Muscle of back (tissue), 11 donors: Measurements from ENCODE around the gene CHID1. TPM values are rescaled to one million over a fixed set of nuclear protein-coding genes. Genes with fewer than 3 reads are reported as not detected.

Experiments used
- DNase-seq, 3 donors: peaks; one replicate each; pipeline versions ENCODE4 v3.0.0 to v3.0.0-alpha.2; 2013
- polyA plus RNA-seq, 10 donors: library from polyadenylated mRNA; unstranded; fragments of 120-200 nt; gene quantifications; one replicate each; pipeline ENCODE4 v1.2.1, GENCODE V29; 2013; ENCODE audit not compliant: insufficient read length in 10 of 10

Gene CHID1
- polyA plus RNA-seq, 10 donors, result 53.2 to 82.8 (median 64.0) TPM

DNA sequence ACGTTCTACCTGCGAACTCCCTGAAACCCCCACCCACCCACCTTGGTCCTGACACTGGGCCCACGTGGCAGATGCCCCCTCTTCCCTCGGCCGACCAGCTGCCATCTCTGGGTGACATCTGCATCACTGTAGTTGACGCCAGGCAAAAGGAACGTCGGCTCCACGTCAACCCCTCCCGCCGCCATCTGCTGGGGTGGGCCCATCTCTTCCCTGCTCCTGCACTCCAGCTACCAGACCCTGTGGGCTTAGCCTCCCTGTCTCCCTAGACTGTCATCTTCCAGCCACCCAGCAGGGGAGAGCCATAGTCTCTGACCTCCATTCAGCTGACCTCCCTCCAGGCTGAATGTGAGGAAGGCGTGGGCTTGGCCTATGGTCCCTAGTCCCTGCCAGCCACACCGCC, 21.4 kb downstream of the CHID1 start:
- DNase-seq, result peak in 1 of 3 donors; percentile 34

GRCh38 chr11:888310-889212, 22.0 kb downstream of the CHID1 start:
- peak in 1 of 3 donors; percentile 35 for DNase-seq

GRCh38 chr11:887589-887988, 23.0 kb downstream of the CHID1 start:
- no peak for DNase-seq

GRCh38 chr11:886568-886967, 24.0 kb downstream of the CHID1 start:
- DNase-seq, result no peak

DNA sequence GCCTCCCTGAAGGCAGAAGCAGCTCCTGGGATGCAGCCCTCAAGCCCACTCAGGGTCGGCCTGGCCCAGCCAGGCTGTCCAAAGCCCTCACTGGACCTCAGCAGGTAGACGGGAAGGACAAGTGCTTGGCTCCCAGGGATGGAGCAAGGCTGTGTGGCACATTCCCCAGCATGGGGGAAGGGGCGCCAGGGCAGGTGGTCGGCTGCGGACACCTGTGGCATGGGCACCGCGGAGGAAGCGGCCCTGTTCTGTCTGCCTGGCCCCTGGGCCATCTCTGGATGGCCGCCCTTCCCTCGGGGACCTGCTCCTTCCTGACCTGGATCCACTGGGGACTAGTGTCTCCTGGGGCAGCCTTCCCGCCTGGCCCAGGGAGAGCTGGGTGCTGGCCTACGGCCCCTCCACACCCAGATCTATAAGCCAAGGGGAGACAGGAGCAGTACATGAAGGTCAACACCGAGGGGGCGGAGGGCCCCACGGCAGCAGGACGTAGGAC, 26.0 kb downstream of the CHID1 start:
- DNase-seq, result no peak

DNA sequence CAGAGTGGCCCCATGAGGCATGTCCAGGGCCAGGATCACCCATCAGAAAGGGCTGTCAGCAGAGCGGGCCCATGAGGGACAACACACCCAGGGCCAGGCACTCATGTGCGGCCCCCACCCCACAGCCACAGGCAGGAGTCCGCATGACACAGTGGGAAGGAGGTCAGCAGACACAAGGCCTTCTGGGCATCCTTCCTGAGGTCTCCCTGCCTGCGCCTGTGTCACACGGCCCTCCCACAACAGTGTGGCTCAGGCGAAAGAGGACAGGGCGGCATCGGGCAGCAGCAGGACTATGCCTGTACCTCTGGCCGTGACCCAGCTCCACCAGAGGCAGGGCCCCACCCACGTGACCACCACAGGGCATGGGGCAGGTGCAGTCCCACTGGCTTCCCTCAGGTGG, 27.1 kb downstream of the CHID1 start:
- no peak for DNase-seq

DNA sequence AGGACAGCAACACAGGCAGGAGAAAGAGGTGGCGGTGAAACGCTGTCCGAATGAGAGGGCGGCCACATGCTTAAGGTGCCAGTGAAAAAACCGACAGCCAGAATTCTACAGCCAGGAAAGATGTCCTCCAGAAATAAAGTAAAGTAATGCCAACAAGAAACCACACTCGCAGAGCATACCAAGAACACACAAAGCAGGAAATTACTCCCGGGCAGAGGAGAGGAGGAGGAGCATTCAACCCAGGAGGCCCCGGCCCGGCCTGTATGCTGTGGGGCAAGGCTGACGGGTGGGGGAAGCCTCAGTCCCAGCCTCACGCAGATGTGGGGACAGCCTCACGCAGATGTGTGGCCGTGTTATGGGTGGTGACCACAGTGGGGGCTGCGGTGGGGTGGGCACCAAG, 28.0 kb downstream of the CHID1 start:
- DNase-seq, result no peak

DNA sequence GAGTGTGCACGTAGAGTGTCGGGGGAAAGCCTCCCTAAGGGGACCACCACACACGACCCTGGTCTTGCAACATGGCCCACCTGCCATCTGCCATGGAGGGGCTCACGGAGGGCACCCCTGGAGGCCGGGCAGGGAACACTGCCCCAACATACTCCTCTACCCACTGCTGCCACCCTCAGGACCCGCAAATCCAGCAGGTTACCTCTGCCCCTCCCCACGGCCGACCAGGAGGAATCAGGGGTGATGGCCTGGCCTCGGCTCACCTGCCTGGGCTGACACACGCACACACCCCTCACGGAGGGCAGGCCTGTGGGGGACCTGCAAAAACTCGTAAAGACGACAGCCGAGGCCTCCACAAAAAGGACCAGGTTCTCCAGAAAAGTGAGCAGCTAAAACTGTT, 30.2 kb downstream of the CHID1 start:
- no peak for DNase-seq

DNA sequence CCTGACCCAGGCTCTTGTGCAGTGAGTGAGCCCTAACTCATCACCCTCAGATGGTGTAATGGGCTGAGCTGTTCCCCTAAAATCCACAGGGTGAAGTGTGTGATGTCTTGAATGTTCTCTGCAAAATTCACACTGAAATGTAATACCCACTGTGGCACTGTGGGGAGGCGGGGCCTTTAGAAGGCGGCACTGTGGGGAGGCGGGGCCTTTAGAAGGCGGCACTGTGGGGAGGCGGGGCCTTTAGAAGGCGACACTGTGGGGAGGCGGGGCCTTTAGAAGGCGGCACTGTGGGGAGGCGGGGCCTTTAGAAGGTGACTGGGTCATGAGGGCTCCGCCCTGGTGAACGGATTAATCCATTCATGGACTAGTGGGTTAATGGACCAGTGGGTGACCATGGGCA, 33.0 kb downstream of the CHID1 start:
- no peak for DNase-seq

DNA sequence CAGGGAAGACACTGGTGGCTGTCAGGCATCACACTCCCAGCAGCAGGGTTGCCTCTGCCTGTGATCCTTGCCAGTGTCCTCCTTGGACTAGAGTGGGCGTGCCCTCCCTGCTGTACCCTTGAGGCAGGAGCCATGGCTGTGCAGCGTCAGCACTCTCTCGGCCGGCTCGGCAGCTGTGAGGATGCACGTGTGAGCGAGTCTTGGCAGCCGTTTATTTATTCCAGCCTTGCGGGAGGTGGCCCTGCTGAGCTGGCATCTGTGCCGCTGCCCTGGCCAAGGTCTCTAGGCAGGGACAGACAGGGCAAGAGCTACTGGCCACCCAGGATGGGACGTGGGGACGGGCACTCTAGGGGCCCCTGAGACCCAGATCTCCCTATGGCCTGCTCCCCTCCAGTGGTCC, 34.1 kb downstream of the CHID1 start:
- peak in 2 of 3 donors; percentile 49 to 62 for DNase-seq

DNA sequence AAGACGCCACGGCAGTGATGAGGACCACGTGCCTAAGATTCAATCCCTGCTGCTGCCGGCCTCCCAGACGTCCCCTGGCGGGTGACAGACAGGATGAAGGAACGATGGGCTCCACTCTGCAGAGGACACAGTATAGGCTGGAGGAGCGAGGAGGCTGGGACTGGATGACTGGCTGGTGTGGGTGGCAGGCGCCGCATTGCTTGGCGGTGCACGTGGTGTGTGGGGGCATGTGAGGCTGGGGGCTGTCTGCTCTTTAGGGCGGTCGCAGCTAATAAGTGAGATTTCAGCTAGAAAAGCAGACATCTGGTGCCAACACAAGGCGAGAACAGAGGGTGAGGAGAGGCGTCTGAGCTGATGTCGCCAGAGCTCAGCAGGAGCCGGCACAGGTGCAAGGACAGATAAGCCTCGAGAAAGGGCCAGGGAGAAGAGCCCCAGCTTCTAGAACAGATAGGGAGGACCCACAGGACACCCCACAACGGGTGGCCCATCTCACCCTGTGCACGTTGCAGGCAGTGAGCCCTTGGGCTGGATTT, 34.8 kb downstream of the CHID1 start:
- no peak for DNase-seq

DNA sequence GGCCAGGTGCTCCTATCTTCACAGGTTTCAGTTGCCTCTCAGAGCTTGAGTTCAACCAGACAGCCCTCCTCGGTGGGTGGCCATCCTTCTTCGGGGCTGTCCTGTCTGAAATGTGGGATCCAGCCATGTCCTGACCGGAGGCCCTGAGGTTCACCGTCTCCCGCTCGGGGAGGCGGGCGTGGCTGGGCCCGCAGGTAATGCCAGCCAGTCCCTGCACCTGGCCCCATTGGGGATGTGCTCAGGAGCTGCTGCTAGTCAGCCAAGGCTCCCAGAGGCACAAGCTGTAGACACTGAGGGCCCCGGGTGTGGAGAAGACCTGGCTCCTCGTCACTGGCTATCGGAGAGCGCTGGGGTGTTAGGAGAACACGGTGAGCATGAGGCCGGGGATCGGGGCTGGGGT, 35.4 kb downstream of the CHID1 start:
- no peak for DNase-seq

GRCh38 chr11:873706-874105, 36.9 kb downstream of the CHID1 start:
- DNase-seq, result peak in 1 of 3 donors; percentile 75

DNA sequence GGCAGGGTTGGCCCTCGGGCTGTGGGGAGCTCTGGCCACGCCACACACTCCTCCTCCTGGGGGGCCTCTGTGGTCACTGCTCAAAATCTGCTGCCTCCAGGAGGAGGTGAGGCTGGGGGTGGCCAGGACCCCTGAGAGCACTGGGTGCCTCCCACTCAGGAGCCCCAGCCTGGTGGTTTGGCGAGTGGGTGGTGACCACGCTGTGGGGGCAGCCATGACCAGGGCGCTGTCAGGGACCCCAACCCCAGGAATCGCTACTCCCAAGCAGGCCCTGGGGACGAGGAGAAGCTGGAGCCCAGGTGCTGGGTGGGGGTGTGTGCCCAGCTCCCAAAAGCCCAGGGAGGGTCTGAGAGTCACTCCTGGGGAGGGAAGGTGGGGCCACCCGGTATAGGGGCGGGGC, 37.8 kb downstream of the CHID1 start:
- DNase-seq, result no peak

GRCh38 chr11:871472-871871, 39.1 kb downstream of the CHID1 start:
- DNase-seq, result no peak

GRCh38 chr11:870418-870817, 40.2 kb downstream of the CHID1 start:
- no peak for DNase-seq

DNA sequence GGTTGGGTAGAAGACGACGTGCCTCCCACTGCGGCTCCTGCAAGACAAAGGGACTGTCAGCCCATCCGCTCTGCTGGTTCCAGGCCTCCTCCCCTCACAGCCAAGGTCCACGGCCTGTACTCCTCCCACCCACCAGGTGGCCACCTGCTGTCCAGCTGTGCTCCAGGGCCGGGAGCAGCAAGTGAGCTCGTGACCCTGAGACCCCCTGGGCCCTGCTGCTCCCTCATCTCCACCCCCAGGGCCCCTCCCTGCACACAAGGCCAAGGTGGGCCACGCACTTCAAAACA, 40.5 kb downstream of the CHID1 start:
- DNase-seq, result peak in 1 of 3 donors; percentile 23

DNA sequence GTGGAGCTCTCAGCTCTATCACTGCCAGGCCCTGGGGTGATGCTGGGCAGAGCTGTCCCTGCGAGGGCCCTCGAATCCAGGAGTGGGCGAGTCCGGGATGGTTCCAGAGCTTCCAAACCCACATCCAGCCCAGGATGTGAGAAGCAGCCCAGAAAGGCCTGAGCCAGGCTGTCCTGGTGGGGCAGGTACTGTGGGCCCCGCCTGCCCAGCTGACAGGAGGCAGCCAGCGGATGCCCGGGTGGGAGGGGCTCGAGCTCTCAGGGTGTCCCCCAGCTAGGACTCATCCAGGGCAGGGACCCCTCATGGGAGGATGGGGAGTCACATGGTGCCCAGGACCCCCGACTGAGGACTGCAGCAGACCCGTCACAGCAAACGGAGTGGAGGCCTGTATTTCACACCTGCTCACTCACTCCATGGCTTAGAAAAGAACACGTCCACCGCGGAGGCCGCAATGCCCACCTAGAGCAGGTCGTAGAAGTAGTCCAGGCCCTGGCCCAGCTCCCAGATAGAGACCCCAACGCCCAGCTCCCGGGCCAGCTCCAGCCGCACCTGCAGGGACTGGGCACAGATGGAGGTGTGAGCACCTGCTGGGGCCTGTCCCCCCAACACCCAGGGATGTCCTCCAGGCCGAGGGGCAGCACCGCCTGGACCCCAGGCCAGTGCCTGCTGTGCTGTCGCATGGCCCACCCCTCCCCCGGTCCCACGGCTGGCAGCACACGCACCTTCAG, 41.0 kb downstream of the CHID1 start:
- DNase-seq, result no peak

GRCh38 chr11:868802-869201, 41.8 kb downstream of the CHID1 start:
- no peak for DNase-seq

- no peak for DNase-seq
Observed at GRCh38 chr11:868394-868793, 42.2 kb downstream of the CHID1 start.

- no peak for DNase-seq
Observed at GRCh38 chr11:867856-868358, 42.7 kb downstream of the CHID1 start.

DNA sequence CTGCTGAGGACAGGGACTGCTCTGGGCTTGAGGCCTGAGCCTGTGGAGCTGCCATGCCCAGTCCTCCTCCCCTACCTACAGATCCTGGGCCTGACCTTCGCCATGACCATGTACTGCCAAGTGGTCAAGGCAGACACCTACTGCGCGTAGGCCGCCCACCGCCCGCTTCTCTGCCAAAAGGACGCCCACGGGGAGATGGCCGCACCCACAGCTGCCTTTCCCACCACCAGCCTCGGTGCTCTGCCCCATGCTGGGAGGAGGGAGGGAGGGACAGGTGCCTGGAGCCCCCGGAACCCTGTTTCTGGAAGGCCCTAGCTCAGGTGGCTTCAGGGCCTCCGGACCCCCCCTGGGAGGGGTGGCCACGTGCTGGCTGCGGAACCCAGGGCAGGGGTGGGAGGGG, 44.1 kb downstream of the CHID1 start:
- DNase-seq, result no peak
